Thoracic aorta (tissue), 2 donors: ENCODE measurements around the gene ZFP3. TPM values are rescaled to one million over a fixed set of nuclear protein-coding genes. Genes with fewer than 3 reads are reported as not detected.
"Not testable (repeated sequence)": the region's sequence is repeated elsewhere in the genome, so short reads cannot be mapped to it uniquely, and the experiment has no call there.

Source experiments
- ATAC-seq: fragments of 150-250 bp; one replicate; pipeline ENCODE4 v1.8.0; 2017; ENCODE audit warnings: low read depth; ENCODE audit not compliant: insufficient number of reproducible peaks, low FRiP score
- DNase-seq: peaks from one replicate; pipeline ENCODE4 v3.0.0-alpha.2; 2020; ENCODE audit warnings: low spot score
- H3K27ac ChIP-seq, 2 donors: fragments of 200-600 bp; sonication (generic); 1 replicate in 1 of 2; 2 replicates in 1 of 2; pipeline ENCODE4 v1.5.1; 2016; ENCODE audit warnings: mild to moderate bottlenecking in 2 of 2, moderate library complexity in 2 of 2
- H3K27me3 ChIP-seq: fragments of 200-600 bp; sonication (generic); replicated peaks from 2 replicates; pipeline ENCODE4 v1.6.0; 2016; ENCODE audit warnings: mild to moderate bottlenecking; ENCODE audit not compliant: insufficient read depth
- H3K36me3 ChIP-seq: fragments of 200-600 bp; sonication (generic); one replicate; pipeline ENCODE4 v1.5.1; 2016
- H3K4me1 ChIP-seq, 2 donors: fragments of 200-600 bp; sonication (generic); 1 replicate in 1 of 2; 2 replicates in 1 of 2; pipeline versions ENCODE4 v1.5.1 to v1.6.0; 2016; ENCODE audit warnings: low read depth in 2 of 2, mild to moderate bottlenecking in 1 of 2; ENCODE audit not compliant: control insufficient read depth in 1 of 2
- H3K4me3 ChIP-seq: fragments of 200-600 bp; sonication (generic); 2 replicates; pipeline ENCODE4 v1.5.1; 2016; ENCODE audit warnings: mild to moderate bottlenecking
- H3K9me3 ChIP-seq: fragments of 200-600 bp; sonication (generic); 2 replicates; pipeline ENCODE4 v1.5.1; 2016
- CTCF ChIP-seq: fragments of 200-600 bp; sonication (generic); IDR thresholded peaks from one replicate; pipeline ENCODE4 v1.5.1; 2019; ENCODE audit warnings: antibody characterized with exemption
- total RNA-seq, 2 donors: library from RNA; depleted of rRNA; stranded (reverse); fragments of >200 nt; gene quantifications; one replicate each; pipeline versions ENCODE4 v1.1.0 to v1.2.3, GENCODE V29; 2016

Gene ZFP3
- total RNA-seq, 2 donors from 2014 or later = 3.2 to 6.6 TPM

DNA sequence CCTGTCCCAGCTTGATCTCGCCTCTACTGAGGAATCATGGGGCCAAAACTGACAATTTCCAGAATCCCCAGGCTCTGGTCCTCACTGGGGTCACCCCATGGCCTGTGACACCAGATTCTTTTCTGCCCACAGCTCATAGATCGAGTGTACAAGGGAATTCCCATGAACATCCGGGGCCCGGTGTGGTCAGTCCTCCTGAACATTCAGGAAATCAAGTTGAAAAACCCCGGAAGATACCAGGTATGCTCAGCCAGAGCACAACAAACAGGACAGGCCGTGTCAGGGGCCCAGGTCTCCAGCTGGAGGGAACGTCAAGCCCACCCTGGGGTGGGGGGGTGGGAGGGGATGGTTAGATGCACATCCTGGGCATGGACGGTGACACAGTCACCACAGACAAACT is 55.0 kb downstream of the ZFP3 start:
- DNase-seq = no peak
- no peak for TF ChIP-seq CTCF

GRCh38 chr17:5133961-5134360 is 55.7 kb downstream of the ZFP3 start:
- not testable (repeated sequence) for H3K4me1 ChIP-seq, ATAC-seq, DNase-seq, H3K27me3 ChIP-seq, H3K27ac ChIP-seq, H3K4me3 ChIP-seq, H3K9me3 ChIP-seq, H3K36me3 ChIP-seq

More for the DNA sequence above, 55.0 kb downstream of the ZFP3 start:
- no peaks in the 10 kb centered on the region for H3K9me3 ChIP-seq
- no peaks in the 10 kb centered on the region for H3K27me3 ChIP-seq
- no peaks in the 10 kb centered on the region for H3K36me3 ChIP-seq
- H3K4me3 ChIP-seq = no peak overlapping the region
- no peaks in the 10 kb centered on the region for H3K4me1 ChIP-seq
- no peak for ATAC-seq
- H3K27ac ChIP-seq = no peak overlapping the region

DNA sequence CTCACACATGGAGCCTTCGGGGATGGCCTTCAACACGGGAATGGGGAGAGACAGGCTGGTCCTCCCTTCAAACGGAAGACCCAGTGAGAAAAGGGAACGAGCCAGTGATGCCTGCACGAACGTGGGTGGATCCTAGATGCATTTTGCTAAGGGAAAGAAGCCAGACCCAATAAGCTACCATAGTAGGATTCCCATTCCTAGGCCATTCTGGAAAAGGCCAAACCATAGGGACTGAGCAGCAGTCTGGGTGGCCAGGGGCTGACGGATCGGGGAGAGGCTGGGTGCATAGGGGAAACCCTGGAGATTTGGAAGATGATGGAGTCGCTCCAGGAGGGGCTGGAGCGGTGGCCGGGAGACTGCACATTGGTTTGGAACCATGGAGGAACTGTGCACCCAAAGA is 56.3 kb downstream of the ZFP3 start:
- H3K4me1 ChIP-seq, ATAC-seq, H3K4me3 ChIP-seq, DNase-seq, H3K27me3 ChIP-seq, H3K36me3 ChIP-seq, H3K27ac ChIP-seq, H3K9me3 ChIP-seq: not testable (repeated sequence)

- not testable (repeated sequence) for H3K27ac ChIP-seq, H3K36me3 ChIP-seq, H3K27me3 ChIP-seq, ATAC-seq, DNase-seq, H3K4me1 ChIP-seq, H3K9me3 ChIP-seq, H3K4me3 ChIP-seq
These were observed 57.0 kb downstream of the ZFP3 start for GRCh38 chr17:5135131-5135712.

- no peak for ATAC-seq
- Histone ChIP-seq H3K27ac (no peak overlapping the region), H3K27me3 (no peaks in the 10 kb centered on the region), H3K4me1 (no peaks in the 10 kb centered on the region), H3K4me3 (no peak overlapping the region), H3K36me3 (no peaks in the 10 kb centered on the region), H3K9me3 (no peaks in the 10 kb centered on the region)
- DNase-seq = no peak
- TF ChIP-seq CTCF = no peak
These were observed 57.7 kb downstream of the ZFP3 start for GRCh38 chr17:5135726-5136579.

DNA sequence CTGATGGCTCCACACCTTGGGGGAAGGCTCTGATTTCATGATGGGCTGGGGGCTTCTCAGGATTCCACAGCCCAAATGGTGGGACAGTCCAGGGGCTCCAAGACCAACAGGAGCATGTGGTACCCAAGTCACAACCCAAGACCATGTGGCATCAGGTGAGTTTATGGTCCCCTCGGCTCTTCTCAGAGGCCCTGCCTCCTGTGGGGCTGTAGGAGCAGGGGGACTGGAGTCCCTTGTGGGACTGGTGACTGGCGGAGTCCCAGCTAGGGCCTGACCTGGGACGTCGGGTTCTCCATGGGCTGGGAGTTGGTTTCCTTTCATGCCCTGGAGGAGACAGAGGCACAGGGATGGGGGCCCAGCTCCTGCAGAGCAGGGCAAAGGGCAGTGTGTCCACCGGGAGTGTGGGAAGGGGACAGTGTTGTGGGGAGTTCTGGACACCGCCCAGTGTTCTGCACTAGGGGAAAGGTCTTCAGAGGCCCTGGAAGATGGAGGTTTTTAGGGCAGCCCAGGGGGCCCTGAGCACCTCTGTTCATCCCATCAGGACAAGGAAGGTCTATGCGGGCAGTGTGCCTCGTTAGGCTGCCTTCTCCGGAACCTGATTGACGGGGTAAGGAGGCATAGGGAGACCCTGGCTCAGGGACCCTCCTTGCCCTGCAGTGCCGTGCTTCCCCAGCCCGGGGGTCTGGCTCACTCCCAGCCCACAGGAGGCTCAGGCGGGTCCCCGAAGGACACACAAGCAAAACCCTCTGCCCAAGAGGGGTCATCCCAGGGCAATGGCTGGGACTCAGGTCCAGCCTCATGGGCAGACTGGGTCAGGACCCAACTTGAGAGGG is 58.5 kb downstream of the ZFP3 start:
- not testable (repeated sequence) for H3K4me1 ChIP-seq, H3K4me3 ChIP-seq, H3K27me3 ChIP-seq, H3K27ac ChIP-seq, H3K36me3 ChIP-seq, DNase-seq, H3K9me3 ChIP-seq, ATAC-seq

GRCh38 chr17:5137511-5138197 is 59.4 kb downstream of the ZFP3 start:
- not testable (repeated sequence) for H3K27ac ChIP-seq, H3K36me3 ChIP-seq, H3K4me3 ChIP-seq, H3K4me1 ChIP-seq, ATAC-seq, H3K9me3 ChIP-seq, DNase-seq, H3K27me3 ChIP-seq

- H3K36me3 ChIP-seq, H3K27ac ChIP-seq, H3K4me3 ChIP-seq, ATAC-seq, H3K9me3 ChIP-seq, H3K27me3 ChIP-seq, DNase-seq, H3K4me1 ChIP-seq: not testable (repeated sequence)
These were observed 59.9 kb downstream of the ZFP3 start for GRCh38 chr17:5138198-5138544.
